ENCODE data around the gene FAM47E.

Gene FAM47E

GRCh38 chr4:76214177-76214675 lies 37.3 kb upstream of the FAM47E start:
- TF ChIP-seq YY1 (IDR thresholded peaks at IDR 0.05; ENCODE audit: low read depth) (no peak; the same call in 1 of the 2 replicates), ZBTB7A (IDR thresholded peaks at IDR 0.05; ENCODE audit: low read depth) (no peak), USF1 (IDR thresholded peaks at IDR 0.05) (no peak), CREB1 (IDR thresholded peaks at IDR 0.05; ENCODE audit: low read depth) (no peak), TCF12 (IDR thresholded peaks at IDR 0.05; ENCODE audit: low read depth) (no peak), EP300 (IDR thresholded peaks at IDR 0.05; ENCODE audit: borderline replicate concordance) (no peak), NFIC (IDR thresholded peaks at IDR 0.05) (no peak), RAD21 (IDR thresholded peaks at IDR 0.05; ENCODE audit: low read depth) (no peak), FOXM1 (IDR thresholded peaks at IDR 0.05; ENCODE audit: borderline replicate concordance, low read depth) (no peak), MAX (IDR thresholded peaks at IDR 0.05) (no peak), REST (IDR thresholded peaks at IDR 0.05; ENCODE audit: low read depth) (no peak), EGR1 (IDR thresholded peaks at IDR 0.05) (no peak)

GRCh38 chr4:76215077-76215476 lies 36.4 kb upstream of the FAM47E start:
- TF ChIP-seq EP300 (IDR thresholded peaks at IDR 0.05; ENCODE audit: borderline replicate concordance) = no peak
- TF ChIP-seq TAF1 (IDR thresholded peaks at IDR 0.05; ENCODE audit: low read depth) = no peak
- no peak for TF ChIP-seq CREB1 (IDR thresholded peaks at IDR 0.05; ENCODE audit: low read depth)
- no peak for TF ChIP-seq REST (IDR thresholded peaks at IDR 0.05; ENCODE audit: low read depth)

GRCh38 chr4:76216524-76216923 lies 35.0 kb upstream of the FAM47E start:
- TF ChIP-seq NFIC (IDR thresholded peaks at IDR 0.05) (no peak), YY1 (IDR thresholded peaks at IDR 0.05; ENCODE audit: low read depth) (no peak), TEAD4 (IDR thresholded peaks at IDR 0.05) (no peak), CREB1 (IDR thresholded peaks at IDR 0.05; ENCODE audit: low read depth) (no peak), EP300 (IDR thresholded peaks at IDR 0.05; ENCODE audit: borderline replicate concordance) (no peak), CEBPB (IDR thresholded peaks at IDR 0.05) (no peak), MAX (IDR thresholded peaks at IDR 0.05) (no peak), ZBTB7A (IDR thresholded peaks at IDR 0.05; ENCODE audit: low read depth) (no peak), TCF12 (IDR thresholded peaks at IDR 0.05; ENCODE audit: low read depth) (no peak), TAF1 (IDR thresholded peaks at IDR 0.05; ENCODE audit: low read depth) (no peak), RAD21 (IDR thresholded peaks at IDR 0.05; ENCODE audit: low read depth) (no peak), USF1 (IDR thresholded peaks at IDR 0.05) (no peak), REST (IDR thresholded peaks at IDR 0.05; ENCODE audit: low read depth) (no peak), FOXM1 (IDR thresholded peaks at IDR 0.05; ENCODE audit: borderline replicate concordance, low read depth) (no peak), EGR1 (IDR thresholded peaks at IDR 0.05) (no peak)

GRCh38 chr4:76216975-76217814 lies 34.3 kb upstream of the FAM47E start:
- TF ChIP-seq REST (IDR thresholded peaks at IDR 0.05; ENCODE audit: low read depth) = no peak
- no peak for TF ChIP-seq NFIC (IDR thresholded peaks at IDR 0.05)
- TF ChIP-seq TEAD4 (IDR thresholded peaks at IDR 0.05) = no peak
- TF ChIP-seq TCF12 (IDR thresholded peaks at IDR 0.05; ENCODE audit: low read depth) = no peak
- no peak for TF ChIP-seq CREB1 (IDR thresholded peaks at IDR 0.05; ENCODE audit: low read depth)
- TF ChIP-seq FOXM1 (IDR thresholded peaks at IDR 0.05; ENCODE audit: borderline replicate concordance, low read depth) = no peak
- no peak for TF ChIP-seq TAF1 (IDR thresholded peaks at IDR 0.05; ENCODE audit: low read depth)
- no peak for TF ChIP-seq USF1 (IDR thresholded peaks at IDR 0.05)
- TF ChIP-seq CEBPB (IDR thresholded peaks at IDR 0.05) = no peak
- TF ChIP-seq ZBTB7A (IDR thresholded peaks at IDR 0.05; ENCODE audit: low read depth) = no peak
- no peak for TF ChIP-seq YY1 (IDR thresholded peaks at IDR 0.05; ENCODE audit: low read depth)
- TF ChIP-seq EGR1 (IDR thresholded peaks at IDR 0.05) = no peak
- no peak for TF ChIP-seq MAX (IDR thresholded peaks at IDR 0.05)
- no peak for TF ChIP-seq EP300 (IDR thresholded peaks at IDR 0.05; ENCODE audit: borderline replicate concordance)
- TF ChIP-seq RAD21 (IDR thresholded peaks at IDR 0.05; ENCODE audit: low read depth) = no peak
